GM13977 (cell line): ENCODE data around the gene TMEM18.

Experiments
- DNase-seq: peaks from one replicate; pipeline ENCODE4 v3.0.0; 2012; ENCODE audit warnings: low spot score
- CTCF ChIP-seq: IDR thresholded peaks from 2 replicates; pipeline ENCODE4 v1.5.1; 2012; ENCODE audit warnings: mild to moderate bottlenecking, control low read depth; ENCODE audit not compliant: insufficient read depth; ENCODE audit errors: extremely low read depth, missing control alignments
- in situ Hi-C: fragments of 300-500 bp; cut with MboI; formaldehyde crosslinking; loops from one replicate; pipeline ENCODE4 v1.12.0; 2022; ENCODE audit warnings: low sequenced_read_pairs, low pct_unique_long_range_greater_than_20kb, mixed read lengths, inconsistent platforms; ENCODE audit not compliant: unreplicated experiment

Gene TMEM18

GRCh38 chr2:651951-652373, 25.2 kb downstream of the TMEM18 start:
- DNase-seq: no peak
- in situ Hi-C loops: no loop called here
- TF ChIP-seq CTCF: no peak

GRCh38 chr2:650343-651310, 26.6 kb downstream of the TMEM18 start:
- no peak for DNase-seq
- no peak for TF ChIP-seq CTCF
- in situ Hi-C loops: no loop called here

GRCh38 chr2:649426-650342, 27.5 kb downstream of the TMEM18 start:
- TF ChIP-seq CTCF: no peak
- in situ Hi-C loops: no loop called here
- no peak for DNase-seq

- in situ Hi-C loops: no loop called here
- no peak for DNase-seq
- TF ChIP-seq CTCF: no peak
These were observed 28.5 kb downstream of the TMEM18 start for GRCh38 chr2:648476-649424.

GRCh38 chr2:647691-648231, 29.4 kb downstream of the TMEM18 start:
- in situ Hi-C loops: no loop called here
- TF ChIP-seq CTCF: no peak
- DNase-seq: no peak
